GM18907 (cell line): ENCODE data around the gene FLRT1.

Experiments
- ATAC-seq: cut with Tn5 transposase; IDR thresholded peaks from one replicate; pipeline ENCODE4 v1.9.1; 2021; ENCODE audit warnings: mild to moderate bottlenecking, moderate library complexity; ENCODE audit not compliant: unreplicated experiment

FLRT1 gene

GRCh38 chr11:64035576-64035975 lies at the start of gene FLRT1:
FLRT1 (plus strand) TSS chr11:64035931; CDS start chr11:64116268, 80,337 bp downstream.
- ATAC-seq = no peak

- peak; percentile 87 for ATAC-seq
Measured at GRCh38 chr11:63986156-63986931, 49.4 kb upstream of the FLRT1 start, which contains the start of gene OTUB1. OTUB1 (plus strand) TSS chr11:63986438; CDS start chr11:63986457, 19 bp downstream.

GRCh38 chr11:63986932-63987513 lies 48.7 kb upstream of the FLRT1 start:
- ATAC-seq = no peak

GRCh38 chr11:63991558-63991957 lies 44.2 kb upstream of the FLRT1 start:
- ATAC-seq = no peak

- no peak for ATAC-seq
Measured at GRCh38 chr11:63993100-63993499, 42.6 kb upstream of the FLRT1 start.

GRCh38 chr11:63993993-63994392 lies 41.7 kb upstream of the FLRT1 start:
- no peak for ATAC-seq

- no peak for ATAC-seq
Measured at GRCh38 chr11:63996512-63996911, 39.2 kb upstream of the FLRT1 start.

GRCh38 chr11:63997104-63997700 lies 38.5 kb upstream of the FLRT1 start:
- ATAC-seq = no peak

GRCh38 chr11:63997801-63998337 lies 37.9 kb upstream of the FLRT1 start:
- no peak for ATAC-seq

GRCh38 chr11:63998558-63999348 lies 37.0 kb upstream of the FLRT1 start:
- ATAC-seq = no peak

GRCh38 chr11:63999349-64000025 lies 36.2 kb upstream of the FLRT1 start:
- ATAC-seq = no peak

- no peak for ATAC-seq
Measured at GRCh38 chr11:64000026-64000739, 35.5 kb upstream of the FLRT1 start.

GRCh38 chr11:64000740-64001483 lies 34.8 kb upstream of the FLRT1 start:
- no peak for ATAC-seq

GRCh38 chr11:64001484-64002420 lies 34.0 kb upstream of the FLRT1 start:
- ATAC-seq = no peak

- ATAC-seq = no peak
Measured at GRCh38 chr11:64003807-64004589, 31.7 kb upstream of the FLRT1 start.

- no peak for ATAC-seq
Measured at GRCh38 chr11:64004590-64004984, 31.1 kb upstream of the FLRT1 start.

- no peak for ATAC-seq
Measured at GRCh38 chr11:64005691-64006090, 30.0 kb upstream of the FLRT1 start.
